Measurements from ENCODE around the gene ARFGEF2.
A peak's percentile ranks its signal among the peaks of the same experiment; 100 is the strongest.

The ARFGEF2 gene

GRCh38 chr20:48899881-48900280 is 21.6 kb upstream of the ARFGEF2 start:
- TF ChIP-seq ZFX (IDR thresholded peaks at IDR 0.05; ENCODE audit: borderline replicate concordance) = no peak
- no peak for TF ChIP-seq CTCF (IDR thresholded peaks at IDR 0.05)
- no peak overlapping the region for H3K27ac ChIP-seq

- TF ChIP-seq CTCF (IDR thresholded peaks at IDR 0.05) (no peak), ZFX (IDR thresholded peaks at IDR 0.05; ENCODE audit: borderline replicate concordance) (no peak)
- H3K27ac ChIP-seq = no peak overlapping the region
Observed at GRCh38 chr20:48901326-48901725, 20.2 kb upstream of the ARFGEF2 start.

GRCh38 chr20:48903705-48904104 is 17.8 kb upstream of the ARFGEF2 start:
- H3K27ac ChIP-seq = no peak overlapping the region
- no peak for TF ChIP-seq ZFX (IDR thresholded peaks at IDR 0.05; ENCODE audit: borderline replicate concordance)
- TF ChIP-seq CTCF (IDR thresholded peaks at IDR 0.05) = no peak

- TF ChIP-seq CTCF (IDR thresholded peaks at IDR 0.05) (peak; percentile 83), ZFX (IDR thresholded peaks at IDR 0.05; ENCODE audit: borderline replicate concordance) (no peak)
- H3K27ac ChIP-seq = no peak overlapping the region
Observed at GRCh38 chr20:48904566-48905296, 16.8 kb upstream of the ARFGEF2 start.

- TF ChIP-seq CTCF (IDR thresholded peaks at IDR 0.05) = peak; percentile 21
- TF ChIP-seq ZFX (IDR thresholded peaks at IDR 0.05; ENCODE audit: borderline replicate concordance) = no peak
- no peak overlapping the region for H3K27ac ChIP-seq
Observed at GRCh38 chr20:48905297-48905647, 16.2 kb upstream of the ARFGEF2 start.

- TF ChIP-seq ZFX (IDR thresholded peaks at IDR 0.05; ENCODE audit: borderline replicate concordance) (no peak), CTCF (IDR thresholded peaks at IDR 0.05) (no peak)
- H3K27ac ChIP-seq = no peak overlapping the region
Observed at GRCh38 chr20:48906221-48906877, 15.2 kb upstream of the ARFGEF2 start.

- no peak overlapping the region for H3K27ac ChIP-seq
- TF ChIP-seq ZFX (IDR thresholded peaks at IDR 0.05; ENCODE audit: borderline replicate concordance) = no peak
- TF ChIP-seq CTCF (IDR thresholded peaks at IDR 0.05) = no peak
Observed at GRCh38 chr20:48908656-48909319, 12.7 kb upstream of the ARFGEF2 start.
